Activated CD4-positive, alpha-beta T cell treated with anti-CD3 and anti-CD28 coated beads, Interleukin-2, Interleukin-4, amounts not matched to agents 100 ng/mL and 50 ng/mL, durations not matched to agents 16 hours and 8 hours (primary cell): ENCODE measurements around the gene C1QTNF4.

Source experiments
- DNase-seq: peaks from one replicate; pipeline ENCODE4 v3.0.0-alpha.2; 2020; ENCODE audit warnings: low spot score

The C1QTNF4 gene

GRCh38 chr11:47592970-47593369 lies 1.2 kb downstream of the C1QTNF4 start:
- DNase-seq, result no peak

GRCh38 chr11:47592251-47592650 lies 2.0 kb downstream of the C1QTNF4 start:
- no peak for DNase-seq

- no peak for DNase-seq
Measured at GRCh38 chr11:47591764-47592163, 2.4 kb downstream of the C1QTNF4 start.

GRCh38 chr11:47589977-47590861 lies 4.0 kb downstream of the C1QTNF4 start:
- no peak for DNase-seq

- DNase-seq, result no peak
Measured at GRCh38 chr11:47589584-47589976, 4.6 kb downstream of the C1QTNF4 start.

- no peak for DNase-seq
Measured at GRCh38 chr11:47589118-47589517, 5.1 kb downstream of the C1QTNF4 start.

- DNase-seq, result no peak
Measured at GRCh38 chr11:47587723-47588326, 6.4 kb downstream of the C1QTNF4 start.

GRCh38 chr11:47587039-47587716 lies 7.0 kb downstream of the C1QTNF4 start:
- no peak for DNase-seq

- no peak for DNase-seq
Measured at GRCh38 chr11:47586098-47586855, 7.9 kb downstream of the C1QTNF4 start, which contains the start of gene FAM180B. FAM180B (plus strand) TSS chr11:47586678; CDS start chr11:47586769, 91 bp downstream.

GRCh38 chr11:47583844-47584243 lies 10.4 kb downstream of the C1QTNF4 start:
- no peak for DNase-seq

- peak; percentile 90 for DNase-seq
Measured at GRCh38 chr11:47578524-47579494, 15.4 kb downstream of the C1QTNF4 start, which contains the start of the genes KBTBD4 and NDUFS3. KBTBD4 (minus strand) TSS chr11:47578970; CDS start chr11:47578951, 19 bp downstream. NDUFS3 (plus strand) TSS chr11:47579074; CDS start chr11:47579092, 18 bp downstream.

- DNase-seq, result no peak
Measured at GRCh38 chr11:47577460-47578041, 16.7 kb downstream of the C1QTNF4 start.

- no peak for DNase-seq
Measured at GRCh38 chr11:47573321-47573720, 20.9 kb downstream of the C1QTNF4 start.

- no peak for DNase-seq
Measured at GRCh38 chr11:47572715-47573255, 21.4 kb downstream of the C1QTNF4 start.

GRCh38 chr11:47571895-47572294 lies 22.3 kb downstream of the C1QTNF4 start:
- no peak for DNase-seq

- no peak for DNase-seq
Measured at GRCh38 chr11:47571357-47571729, 22.9 kb downstream of the C1QTNF4 start.

- DNase-seq, result no peak
Measured at GRCh38 chr11:47570651-47571356, 23.4 kb downstream of the C1QTNF4 start.

- DNase-seq, result no peak
Measured at GRCh38 chr11:47569646-47570045, 24.6 kb downstream of the C1QTNF4 start.

- DNase-seq, result no peak
Measured at GRCh38 chr11:47566149-47566698, 28.0 kb downstream of the C1QTNF4 start.
